Measurements from ENCODE around the gene FER.

FER gene

GRCh38 chr5:108911055-108911454 lies 163.4 kb downstream of the FER start:
- Mint-ChIP-seq H3K27me3 (no peaks in the 10 kb centered on the region), H3K9me3 (no peaks in the 10 kb centered on the region), H3K27ac (no peak overlapping the region), H3K4me3 (no peak overlapping the region), H3K4me1 (no peaks in the 10 kb centered on the region), H3K36me3 (no peaks in the 10 kb centered on the region)
- CTCF ChIA-PET: no interaction called here
- DNase-seq: no peak

GRCh38 chr5:108917596-108917995 lies 169.9 kb downstream of the FER start:
- Mint-ChIP-seq H3K36me3 (no peaks in the 10 kb centered on the region), H3K9me3 (no peaks in the 10 kb centered on the region), H3K27me3 (no peaks in the 10 kb centered on the region), H3K27ac (no peak overlapping the region), H3K4me1 (no peaks in the 10 kb centered on the region), H3K4me3 (no peak overlapping the region)
- CTCF ChIA-PET: interaction anchor here (1.1 kb wide), 1 partner anchor 771 kb away, joined by 3 read pairs; no protein-coding TSS in a partner anchor
- no peak for DNase-seq

GRCh38 chr5:108919591-108920326 lies 172.1 kb downstream of the FER start:
- CTCF ChIA-PET: interaction anchor here (1.6 kb wide), 1 partner anchor 549 kb away, joined by 3 read pairs; no protein-coding TSS in a partner anchor
- H3K9me3 Mint-ChIP-seq: no peaks in the 10 kb centered on the region
- no peaks in the 10 kb centered on the region for H3K4me1 Mint-ChIP-seq
- H3K4me3 Mint-ChIP-seq: no peak overlapping the region
- no peaks in the 10 kb centered on the region for H3K27me3 Mint-ChIP-seq
- DNase-seq: no peak
- H3K36me3 Mint-ChIP-seq: no peaks in the 10 kb centered on the region
- H3K27ac Mint-ChIP-seq: no peak overlapping the region

GRCh38 chr5:108924457-108924961 lies 176.8 kb downstream of the FER start:
- Mint-ChIP-seq H3K9me3 (no peaks in the 10 kb centered on the region), H3K4me1 (no peaks in the 10 kb centered on the region), H3K4me3 (peak overlapping the region; percentile 65), H3K36me3 (no peaks in the 10 kb centered on the region), H3K27me3 (no peaks in the 10 kb centered on the region), H3K27ac (no peak overlapping the region)
- no peak for DNase-seq
- CTCF ChIA-PET: interaction anchor here (1.1 kb wide), 1 partner anchor 14 kb away, joined by 3 read pairs; no protein-coding TSS in a partner anchor

DNA sequence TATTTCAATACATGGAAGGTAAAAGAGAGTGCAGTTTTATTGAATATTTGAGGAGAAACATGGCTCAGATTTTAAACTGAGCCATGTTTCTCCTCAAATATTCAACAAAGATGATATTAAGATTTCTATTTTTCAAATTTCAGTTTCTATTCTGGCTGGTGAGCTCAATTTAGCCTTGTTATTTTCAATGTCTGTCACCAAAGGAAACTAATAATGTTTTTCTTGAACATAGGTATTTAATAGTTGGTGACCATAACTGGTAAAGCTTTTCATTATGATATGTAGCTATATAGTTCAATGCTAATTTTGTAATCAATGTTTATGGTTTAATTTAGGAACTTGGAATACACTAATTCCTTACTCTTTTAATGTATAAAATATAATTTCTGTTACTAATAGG lies 177.4 kb downstream of the FER start:
- no peaks in the 10 kb centered on the region for H3K27me3 Mint-ChIP-seq
- no peak for DNase-seq
- no peaks in the 10 kb centered on the region for H3K4me1 Mint-ChIP-seq
- H3K36me3 Mint-ChIP-seq: no peaks in the 10 kb centered on the region
- H3K4me3 Mint-ChIP-seq: no peak overlapping the region
- CTCF ChIA-PET: interaction anchor here (1.1 kb wide), 1 partner anchor 14 kb away, joined by 3 read pairs; no protein-coding TSS in a partner anchor
- no peaks in the 10 kb centered on the region for H3K9me3 Mint-ChIP-seq
- H3K27ac Mint-ChIP-seq: no peak overlapping the region

GRCh38 chr5:108930107-108930506 lies 182.4 kb downstream of the FER start:
- CTCF ChIA-PET: no interaction called here
- Mint-ChIP-seq H3K4me1 (no peaks in the 10 kb centered on the region), H3K27ac (no peak overlapping the region), H3K9me3 (no peaks in the 10 kb centered on the region), H3K27me3 (no peaks in the 10 kb centered on the region), H3K4me3 (no peak overlapping the region), H3K36me3 (no peaks in the 10 kb centered on the region)
- no peak for DNase-seq

GRCh38 chr5:108935611-108936010 lies 187.9 kb downstream of the FER start:
- DNase-seq: no peak
- no peaks in the 10 kb centered on the region for H3K4me1 Mint-ChIP-seq
- H3K4me3 Mint-ChIP-seq: no peak overlapping the region
- CTCF ChIA-PET: no interaction called here
- H3K9me3 Mint-ChIP-seq: no peaks in the 10 kb centered on the region
- no peaks in the 10 kb centered on the region for H3K27me3 Mint-ChIP-seq
- H3K27ac Mint-ChIP-seq: no peak overlapping the region
- no peaks in the 10 kb centered on the region for H3K36me3 Mint-ChIP-seq

- Mint-ChIP-seq H3K27ac (no peak overlapping the region), H3K27me3 (no peaks in the 10 kb centered on the region), H3K4me1 (no peaks in the 10 kb centered on the region), H3K9me3 (no peaks in the 10 kb centered on the region), H3K36me3 (no peaks in the 10 kb centered on the region), H3K4me3 (no peak overlapping the region)
- CTCF ChIA-PET: no interaction called here
- no peak for DNase-seq
Observed at GRCh38 chr5:108937221-108937620, 189.5 kb downstream of the FER start.

DNA sequence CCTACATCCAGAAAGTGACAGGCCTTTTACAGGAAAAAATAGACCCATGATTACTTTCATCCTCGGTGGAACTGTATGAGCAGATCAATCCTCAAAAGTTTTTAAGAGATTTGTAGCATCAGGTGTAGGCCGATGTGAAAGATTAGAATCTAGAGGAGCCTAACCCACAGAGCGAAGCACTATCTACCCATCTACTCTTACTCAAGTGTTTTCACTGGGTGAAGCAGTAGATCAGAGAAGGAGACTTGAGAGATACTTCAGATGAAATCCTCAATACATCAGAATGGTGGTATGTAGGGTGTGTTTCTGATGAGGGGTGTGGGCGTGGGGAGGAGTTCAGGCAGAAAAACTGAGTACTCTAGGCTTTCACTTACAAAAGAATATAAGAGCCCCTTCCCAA lies 192.8 kb downstream of the FER start:
- Mint-ChIP-seq H3K27me3 (no peaks in the 10 kb centered on the region), H3K9me3 (no peaks in the 10 kb centered on the region), H3K4me3 (no peak overlapping the region), H3K4me1 (no peaks in the 10 kb centered on the region), H3K27ac (no peak overlapping the region), H3K36me3 (no peaks in the 10 kb centered on the region)
- CTCF ChIA-PET: no interaction called here
- DNase-seq: no peak

DNA sequence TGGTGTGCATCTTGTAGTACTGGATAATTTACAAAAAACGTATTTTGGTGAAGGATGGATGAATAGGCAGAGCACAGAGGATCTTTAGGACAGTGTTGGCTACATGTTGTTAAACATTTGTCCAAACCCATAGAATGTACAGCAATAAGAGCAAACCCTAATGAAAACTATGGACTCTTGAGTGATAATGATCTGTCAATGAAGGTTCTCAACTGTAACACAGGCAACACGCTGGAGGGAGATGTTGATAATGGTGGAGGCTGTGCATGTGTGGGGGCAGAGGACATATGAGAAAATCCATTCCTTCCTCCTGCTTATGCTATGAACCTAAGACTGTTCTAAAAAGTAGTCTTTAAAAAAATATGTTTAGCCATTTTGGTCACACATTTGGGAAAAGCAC lies 194.0 kb downstream of the FER start:
- no peaks in the 10 kb centered on the region for H3K27me3 Mint-ChIP-seq
- CTCF ChIA-PET: no interaction called here
- DNase-seq: no peak
- H3K36me3 Mint-ChIP-seq: no peaks in the 10 kb centered on the region
- no peaks in the 10 kb centered on the region for H3K4me1 Mint-ChIP-seq
- H3K9me3 Mint-ChIP-seq: no peaks in the 10 kb centered on the region
- no peak overlapping the region for H3K27ac Mint-ChIP-seq
- no peak overlapping the region for H3K4me3 Mint-ChIP-seq

GRCh38 chr5:108942701-108943100 lies 195.0 kb downstream of the FER start:
- Mint-ChIP-seq H3K36me3 (no peaks in the 10 kb centered on the region), H3K4me1 (no peaks in the 10 kb centered on the region), H3K4me3 (no peak overlapping the region), H3K27ac (no peak overlapping the region), H3K9me3 (no peaks in the 10 kb centered on the region), H3K27me3 (no peaks in the 10 kb centered on the region)
- no peak for DNase-seq
- CTCF ChIA-PET: no interaction called here

- Mint-ChIP-seq H3K27ac (no peak overlapping the region), H3K4me1 (no peaks in the 10 kb centered on the region), H3K4me3 (no peak overlapping the region), H3K36me3 (no peaks in the 10 kb centered on the region), H3K27me3 (no peaks in the 10 kb centered on the region), H3K9me3 (no peaks in the 10 kb centered on the region)
- CTCF ChIA-PET: no interaction called here
- DNase-seq: no peak
Observed at GRCh38 chr5:108945094-108945493, 197.4 kb downstream of the FER start.

DNA sequence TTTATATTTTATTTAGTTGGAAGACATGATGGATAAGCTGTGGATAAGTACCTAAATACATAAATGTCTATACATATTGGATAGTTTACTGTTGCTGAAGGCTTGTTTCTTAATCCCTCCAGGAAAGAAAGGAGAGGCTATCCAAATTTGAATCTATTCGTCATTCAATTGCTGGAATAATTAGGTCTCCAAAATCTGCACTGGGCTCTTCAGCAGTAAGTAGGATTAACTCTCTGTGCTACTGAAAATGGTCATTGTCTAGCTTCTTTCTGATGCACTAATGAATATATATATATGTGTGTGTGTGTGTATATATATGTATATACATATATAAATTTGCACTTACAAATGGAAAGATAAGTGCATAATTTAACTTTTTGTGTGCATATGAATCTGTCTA lies 198.3 kb downstream of the FER start:
- H3K27me3 Mint-ChIP-seq: no peaks in the 10 kb centered on the region
- no peaks in the 10 kb centered on the region for H3K4me1 Mint-ChIP-seq
- H3K9me3 Mint-ChIP-seq: no peaks in the 10 kb centered on the region
- H3K27ac Mint-ChIP-seq: no peak overlapping the region
- CTCF ChIA-PET: no interaction called here
- no peaks in the 10 kb centered on the region for H3K36me3 Mint-ChIP-seq
- no peak overlapping the region for H3K4me3 Mint-ChIP-seq
- no peak for DNase-seq

DNA sequence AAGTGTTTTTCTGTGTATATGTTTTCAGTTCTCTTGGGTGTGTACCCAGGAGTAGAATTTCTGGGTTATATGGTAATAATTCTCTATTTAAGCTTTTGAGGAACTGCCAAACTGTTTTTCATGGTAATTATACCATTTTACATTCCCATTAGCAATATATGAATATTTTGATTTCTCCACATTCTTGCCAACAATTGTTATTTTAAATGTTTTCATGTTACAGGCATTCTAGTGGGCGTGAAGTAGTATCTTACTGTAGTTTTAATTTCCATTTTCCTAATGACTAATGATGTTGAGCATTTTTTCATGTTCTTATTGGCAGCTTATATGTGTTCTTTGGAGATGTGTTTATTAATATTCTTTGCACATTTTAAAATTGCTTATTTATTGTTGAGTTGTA lies 199.5 kb downstream of the FER start:
- H3K27ac Mint-ChIP-seq: no peak overlapping the region
- H3K36me3 Mint-ChIP-seq: no peaks in the 10 kb centered on the region
- CTCF ChIA-PET: no interaction called here
- H3K27me3 Mint-ChIP-seq: no peaks in the 10 kb centered on the region
- DNase-seq: no peak
- no peaks in the 10 kb centered on the region for H3K4me1 Mint-ChIP-seq
- H3K9me3 Mint-ChIP-seq: no peaks in the 10 kb centered on the region
- no peak overlapping the region for H3K4me3 Mint-ChIP-seq

GRCh38 chr5:108950276-108950675 lies 202.6 kb downstream of the FER start:
- CTCF ChIA-PET: no interaction called here
- DNase-seq: no peak
- H3K4me3 Mint-ChIP-seq: no peak overlapping the region
- H3K36me3 Mint-ChIP-seq: no peaks in the 10 kb centered on the region
- H3K4me1 Mint-ChIP-seq: no peaks in the 10 kb centered on the region
- H3K9me3 Mint-ChIP-seq: no peaks in the 10 kb centered on the region
- no peaks in the 10 kb centered on the region for H3K27me3 Mint-ChIP-seq
- H3K27ac Mint-ChIP-seq: no peak overlapping the region

Data from activated naive CD4-positive, alpha-beta T cell treated with anti-CD3 and anti-CD28 coated beads, Interleukin-2, amount 10 ng/mL, durations not matched to agents 7 days and 5 days (primary cell).